ENCODE results near the gene EFCAB6. TPM values are rescaled to one million over a fixed set of nuclear protein-coding genes. Genes with fewer than 3 reads are reported as not detected.

Gene EFCAB6
- total and polyA plus RNA-seq, 2 of the 13 experiments (the other 11 are each of a cell fraction or from before 2014, with no cell fraction given) = not detected

DNA sequence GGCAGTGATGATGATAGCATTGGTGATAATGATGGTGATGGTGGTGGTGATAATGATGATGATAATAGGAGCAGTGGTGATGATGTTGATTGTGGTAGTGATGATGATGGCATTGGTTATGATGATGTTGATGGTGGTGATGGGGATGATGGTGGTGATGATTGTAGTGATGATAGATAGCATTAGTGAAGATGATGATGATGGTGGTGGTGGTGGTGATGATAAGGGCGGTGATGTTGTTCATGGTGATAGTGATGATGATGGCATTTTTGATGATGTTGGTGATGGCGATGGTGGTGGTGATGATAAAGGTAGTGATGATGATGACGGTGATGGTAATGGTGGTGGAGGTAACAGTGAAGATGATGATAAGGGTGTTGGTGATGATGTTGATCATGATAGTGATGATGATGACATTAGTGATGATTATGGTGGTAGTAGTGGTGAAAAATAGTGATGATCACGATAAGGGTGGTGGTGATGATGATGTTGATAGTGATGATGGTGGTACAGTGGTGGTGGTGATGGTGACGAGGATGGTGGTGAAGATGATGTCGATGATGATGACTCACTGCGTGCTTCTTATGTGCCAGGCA lies 307.3 kb downstream of the EFCAB6 start:
- in situ Hi-C loops (cut with HindIII; ENCODE audit: extremely low pct_ligation_motif_present, low pct_unique_long_range_greater_than_20kb) (no loop called here), intact Hi-C loops (cut with micrococcal nuclease; ENCODE audit: unreplicated experiment) (no loop called here)
- Histone ChIP-seq H3K4me2 (ENCODE audit: low read depth, low read length) (no peak overlapping the region), H3K27ac (ENCODE audit: extremely low read length, insufficient read depth, low read length) (no peak overlapping the region), H3K4me1 (ENCODE audit: insufficient read depth, low read length) (no peaks in the 10 kb centered on the region), H3K36me3 (replicated peaks in 1 of 2; ENCODE audit: control insufficient read depth in 1 of 2, insufficient read depth in 2 of 2, low read length in 2 of 2) (no peaks in the 10 kb centered on the region), H4K20me1 (ENCODE audit: insufficient read depth, low read length) (no peaks in the 10 kb centered on the region), H3K9me3 (ENCODE audit: low read length) (no peaks in the 10 kb centered on the region), H3K4me3 (replicated peaks in 1 of 3; ENCODE audit: insufficient read depth in 1 of 3, low read depth in 2 of 3, low read length in 3 of 3) (no peak overlapping the region), H3K79me2 (ENCODE audit: insufficient read depth, low read length) (no peaks in the 10 kb centered on the region), H3K27me3 (ENCODE audit: control insufficient read depth in 1 of 2, insufficient read depth in 2 of 2, low read length in 2 of 2) (no peaks in the 10 kb centered on the region), H3K9ac (ENCODE audit: insufficient read depth, low read depth, low read length) (no peak overlapping the region), H2AFZ (ENCODE audit: low read length) (no peak overlapping the region)
- ChIA-PET POLR2A (no interaction called here), CTCF (ENCODE audit: low intra/inter-chr PET ratio, low total read pairs) (no interaction called here)
- WGBS (ENCODE audit: low lambda C conversion rate) = 42% methylated on average over 7 of the region's 7 CpGs
- BruUV-seq (replicated peaks) = no TSS peak
- FAIRE-seq (no peak), DNase-seq (ENCODE audit: low spot score) (no peak), ATAC-seq (no peak)
- TF ChIP-seq MAFK (conservative IDR thresholded peaks at IDR 0.05 in 1 of 2, IDR thresholded peaks at IDR 0.05 in 1 of 2; ENCODE audit: low read length in 2 of 2) (peak; percentile 20 to 43; a peak in 3 of 4 replicates), IKZF1 (IDR thresholded peaks at IDR 0.05) (0 out of 2 replicates have a peak, but pooled peaks have one; percentile 40), ATF7 (IDR thresholded peaks at IDR 0.05) (0 out of 2 replicates have a peak, but pooled peaks have one; percentile 16), ATF7 (CRISPR knock-in tag; IDR thresholded peaks at IDR 0.05) (no peak), ZNF30 (CRISPR knock-in tag; IDR thresholded peaks at IDR 0.05) (no peak), TBX3 (IDR thresholded peaks at IDR 0.05; ENCODE audit: borderline replicate concordance) (no peak), ZFP90 (CRISPR knock-in tag; IDR thresholded peaks at IDR 0.05; ENCODE audit: borderline replicate concordance) (no peak), SCMH1 (CRISPR knock-in tag; IDR thresholded peaks at IDR 0.05; ENCODE audit: borderline replicate concordance) (no peak), BCL6 (CRISPR knock-in tag; IDR thresholded peaks at IDR 0.05) (no peak), CCAR2 (optimal IDR thresholded peaks at IDR 0.05; ENCODE audit: low read depth, low read length) (no peak), SMYD3 (CRISPR knock-in tag; IDR thresholded peaks at IDR 0.05) (no peak), PCBP2 (optimal IDR thresholded peaks at IDR 0.05; ENCODE audit: low read depth, low read length, poor library complexity, severe bottlenecking) (no peak), ZNF296 (CRISPR knock-in tag; conservative IDR thresholded peaks at IDR 0.05) (no peak), CREB1 (IDR thresholded peaks at IDR 0.05) (peak; percentile 93), CREB1 (CRISPR knock-in tag; IDR thresholded peaks at IDR 0.05) (no peak)
- TF ChIP-seq, protein P1, sequence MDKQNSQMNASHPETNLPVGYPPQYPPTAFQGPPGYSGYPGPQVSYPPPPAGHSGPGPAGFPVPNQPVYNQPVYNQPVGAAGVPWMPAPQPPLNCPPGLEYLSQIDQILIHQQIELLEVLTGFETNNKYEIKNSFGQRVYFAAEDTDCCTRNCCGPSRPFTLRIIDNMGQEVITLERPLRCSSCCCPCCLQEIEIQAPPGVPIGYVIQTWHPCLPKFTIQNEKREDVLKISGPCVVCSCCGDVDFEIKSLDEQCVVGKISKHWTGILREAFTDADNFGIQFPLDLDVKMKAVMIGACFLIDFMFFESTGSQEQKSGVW (CRISPR knock-in tag; IDR thresholded peaks at IDR 0.05; ENCODE audit: borderline replicate concordance) = no peak

Data from HepG2 (cell line).